GM12891 (cell line): Measurements from ENCODE around the gene DBR1.

Experiments used
- PAX5 ChIP-seq: IDR thresholded peaks from 2 replicates; pipeline ENCODE4 v1.6.1; 2011; ENCODE audit warnings: low read length, moderate library complexity, mild to moderate bottlenecking; ENCODE audit not compliant: insufficient read depth, severe bottlenecking
- POLR2A ChIP-seq: IDR thresholded peaks from 2 replicates; pipeline ENCODE4 v1.6.1; 2011; ENCODE audit warnings: low read depth, low read length, control low read depth
- POLR2AphosphoS5 ChIP-seq: IDR thresholded peaks from 2 replicates; pipeline ENCODE4 v1.6.1; 2011; ENCODE audit warnings: low read depth, low read length, control low read depth
- POU2F2 ChIP-seq: IDR thresholded peaks from 2 replicates; pipeline ENCODE4 v1.6.1; 2011; ENCODE audit warnings: low read depth, mild to moderate bottlenecking, control low read depth, low read length, moderate library complexity
- SPI1 ChIP-seq: IDR thresholded peaks from 2 replicates; pipeline ENCODE4 v1.6.1; 2011; ENCODE audit warnings: low read depth, low read length, control low read depth
- TAF1 ChIP-seq: IDR thresholded peaks from 2 replicates; pipeline ENCODE4 v1.6.1; 2011; ENCODE audit warnings: low read depth, low read length, control low read depth

GRCh38 chr3:138135146-138135832, 39.4 kb downstream of the DBR1 start:
- TF ChIP-seq TAF1 (no peak), POLR2AphosphoS5 (no peak), POLR2A (no peak), SPI1 (no peak), POU2F2 (no peak), PAX5 (no peak)
